Esophagus (tissue), 2 donors: ENCODE results near the gene ACHE. TPM values are rescaled to one million over a fixed set of nuclear protein-coding genes. Genes with fewer than 3 reads are reported as not detected.
"Not testable (repeated sequence)": the region's sequence is repeated elsewhere in the genome, so short reads cannot be mapped to it uniquely, and the experiment has no call there.

ENCODE experiments used
- H3K27ac ChIP-seq, 2 donors: one replicate each; pipeline ENCODE4 v1.5.1; 2013; ENCODE audit warnings: low read depth in 2 of 2, mild to moderate bottlenecking in 2 of 2, inconsistent platforms in 1 of 2, low read length in 1 of 2, moderate library complexity in 1 of 2
- H3K27me3 ChIP-seq, 2 donors: one replicate each; pipeline ENCODE4 v1.6.1; 2013; ENCODE audit warnings: low read length in 2 of 2, control low read depth in 1 of 2, mild to moderate bottlenecking in 1 of 2; ENCODE audit not compliant: insufficient read depth in 2 of 2, control insufficient read depth in 1 of 2
- H3K36me3 ChIP-seq, 2 donors: one replicate each; pipeline ENCODE4 v1.6.1; 2013; ENCODE audit warnings: low read length in 1 of 2; ENCODE audit not compliant: control insufficient read depth in 2 of 2, insufficient read depth in 2 of 2
- H3K4me1 ChIP-seq, 2 donors: one replicate each; pipeline ENCODE4 v1.6.1; 2013; ENCODE audit warnings: low read length in 1 of 2; ENCODE audit not compliant: control insufficient read depth in 2 of 2, insufficient read depth in 2 of 2
- H3K4me3 ChIP-seq, 2 donors: one replicate each; pipeline ENCODE4 v1.5.1; 2013; ENCODE audit warnings: low read length in 2 of 2, mild to moderate bottlenecking in 2 of 2, low read depth in 1 of 2, moderate library complexity in 1 of 2
- H3K9me3 ChIP-seq, 2 donors: one replicate each; pipeline ENCODE4 v1.6.1; 2013; ENCODE audit warnings: mild to moderate bottlenecking in 2 of 2, low read depth in 1 of 2, low read length in 1 of 2, moderate library complexity in 1 of 2; ENCODE audit not compliant: control insufficient read depth in 2 of 2, insufficient read depth in 1 of 2
- WGBS, 2 donors: extraction: QIAGEN DNeasy Blood & Tissue Kit; methylation state at CpG; one replicate each; pipeline ENCODE4 v1.1.7; 2013; 5-methylcytosine and 5-hydroxymethylcytosine counted together
- polyA plus RNA-seq, 2 donors: library from polyadenylated mRNA; stranded (reverse); fragments of 200-250 nt; gene quantifications; one replicate each; pipeline ENCODE4 v1.2.3, GENCODE V29; 2013
- donor health status: healthy with polysubstance abuse.
- donor health status: Bipolar disorder and iron deficiency.

Gene ACHE
- polyA plus RNA-seq, 2 donors = 0.52 to 1.4 TPM

DNA sequence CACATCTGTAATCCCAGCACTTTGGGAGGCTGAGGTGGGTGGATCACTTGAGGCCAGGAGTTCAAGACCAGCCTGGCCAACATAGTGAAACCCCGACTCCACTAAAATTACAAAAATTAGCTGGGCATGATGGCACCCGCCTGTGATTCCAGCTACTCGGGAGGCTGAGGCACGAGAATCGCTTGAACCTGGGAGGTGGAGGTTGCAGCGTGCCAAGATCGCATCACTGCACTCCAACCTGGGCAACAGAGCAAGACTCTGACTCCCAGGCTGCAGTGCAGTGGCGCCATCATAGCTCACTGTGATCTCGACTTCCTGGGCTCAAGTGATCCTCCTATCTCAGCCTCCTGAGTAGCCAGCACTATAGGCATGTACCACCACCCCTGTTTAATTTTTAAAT is 40.8 kb downstream of the ACHE start:
- H3K27ac ChIP-seq, H3K27me3 ChIP-seq, H3K4me1 ChIP-seq, H3K4me3 ChIP-seq, H3K9me3 ChIP-seq: not testable (repeated sequence)
- WGBS, 2 donors = 95 to 97% methylated on average over 9 of the region's 9 CpGs
- H3K36me3 ChIP-seq = peaks cover 4 to 14% of the 10 kb centered on the region in 2 donors

DNA sequence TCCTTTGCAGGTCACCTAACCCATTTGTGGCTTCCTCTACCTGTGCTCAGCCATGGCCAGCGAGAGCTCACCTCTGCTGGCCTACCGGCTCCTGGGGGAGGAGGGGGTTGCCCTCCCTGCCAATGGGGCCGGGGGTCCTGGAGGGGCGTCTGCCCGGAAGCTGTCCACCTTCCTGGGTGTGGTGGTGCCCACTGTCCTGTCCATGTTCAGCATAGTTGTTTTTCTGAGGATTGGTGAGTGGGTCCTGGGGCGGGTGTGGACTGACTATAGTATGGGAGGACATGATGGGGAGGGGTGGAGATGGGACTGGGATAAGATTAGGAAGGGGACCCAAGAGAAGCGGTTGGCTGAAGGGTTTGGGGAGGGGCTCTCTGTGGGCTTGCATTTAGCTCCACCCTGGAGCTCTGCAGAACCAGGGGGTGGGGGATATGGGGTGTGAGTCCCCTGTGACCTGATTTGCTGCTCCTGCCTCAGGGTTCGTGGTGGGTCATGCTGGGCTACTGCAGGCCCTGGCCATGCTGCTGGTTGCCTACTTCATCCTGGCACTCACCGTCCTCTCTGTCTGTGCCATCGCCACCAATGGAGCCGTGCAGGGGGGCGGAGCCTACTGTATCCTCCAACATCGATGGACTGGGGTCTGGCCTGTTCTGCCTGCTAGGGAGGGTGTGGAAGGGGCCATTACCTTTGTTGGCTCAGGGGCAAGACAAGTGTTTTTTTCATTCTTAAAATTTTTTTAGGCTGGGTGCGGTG is 41.4 kb downstream of the ACHE start:
- H3K4me1 ChIP-seq = no peaks in the 10 kb centered on the region
- no peak overlapping the region for H3K4me3 ChIP-seq
- WGBS, 2 donors = 91 to 92% methylated on average over 14 of the region's 14 CpGs
- no peaks in the 10 kb centered on the region for H3K27me3 ChIP-seq
- no peak overlapping the region for H3K27ac ChIP-seq
- H3K36me3 ChIP-seq = peaks cover 4 to 11% of the 10 kb centered on the region in 2 donors
- H3K9me3 ChIP-seq = no peaks in the 10 kb centered on the region

GRCh38 chr7:100852048-100852872 is 43.4 kb downstream of the ACHE start, which contains the start of gene SLC12A9:
Gene SLC12A9, plus strand, starts transcription at chr7:100852713. Its CDS starts 1,485 bp downstream, at chr7:100854198.
- Histone ChIP-seq H3K4me1 (peaks cover 0 to 3% of the 10 kb centered on the region in 2 donors), H3K27ac (peak within 1 kb of the TSS in 1 of 2 donors; percentile 50), H3K36me3 (peaks cover 0 to 6% of the 10 kb centered on the region in 2 donors), H3K27me3 (no peaks in the 10 kb centered on the region), H3K4me3 (peak within 1 kb of the TSS; percentile 61 to 64), H3K9me3 (no peaks in the 10 kb centered on the region)
- WGBS, 2 donors = 0 to 1% methylated on average over 65 to 71 of the region's 71 CpGs

DNA sequence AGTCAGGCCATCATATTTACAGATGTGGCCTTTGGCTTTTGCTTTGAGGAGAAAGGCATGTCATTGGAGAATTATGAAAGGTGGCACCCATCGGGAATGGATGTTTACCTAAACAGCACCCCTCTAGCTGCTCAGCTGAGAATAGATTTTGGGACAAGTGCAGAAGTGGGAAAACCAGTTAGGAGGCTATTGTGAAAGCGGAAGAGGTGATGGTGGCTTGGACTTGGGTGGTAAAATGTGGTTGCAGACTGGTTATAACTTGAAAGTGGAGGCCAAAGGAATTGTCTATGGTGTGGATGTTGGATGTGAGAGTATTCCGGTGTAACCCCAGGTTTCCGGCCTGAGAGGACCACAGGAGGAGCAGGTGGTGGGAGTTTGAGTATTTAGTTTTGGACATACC is 48.3 kb downstream of the ACHE start:
- Histone ChIP-seq H3K27ac (no peak overlapping the region), H3K9me3 (no peaks in the 10 kb centered on the region)
- 91% methylated on average over 4 of the region's 4 CpGs for WGBS, 2 donors

GRCh38 chr7:100840470-100841100 is 55.1 kb downstream of the ACHE start:
- Histone ChIP-seq H3K9me3 (no peaks in the 10 kb centered on the region), H3K4me3 (no peak overlapping the region), H3K27me3 (no peaks in the 10 kb centered on the region), H3K27ac (no peak overlapping the region), H3K36me3 (no peaks in the 10 kb centered on the region), H3K4me1 (no peaks in the 10 kb centered on the region)
- WGBS, 2 donors = 71 to 79% methylated on average over 8 of the region's 8 CpGs

More for the DNA sequence above, 48.3 kb downstream of the ACHE start:
- Histone ChIP-seq H3K36me3 (no peaks in the 10 kb centered on the region), H3K4me3 (no peak overlapping the region), H3K27me3 (no peaks in the 10 kb centered on the region), H3K4me1 (peaks cover 0 to 6% of the 10 kb centered on the region in 2 donors)

Other genes starting within 250 kb of the ACHE start
- gene ACTL6B, start 239.4 kb downstream of the ACHE start, polyA plus RNA-seq = not detected
- gene GNB2, start 222.1 kb downstream of the ACHE start, polyA plus RNA-seq = 100 to 1,000 TPM; 147 to 284 TPM
- gene GIGYF1, start 201.6 kb downstream of the ACHE start, polyA plus RNA-seq = 10 to 100 TPM; 11.1 to 28.1 TPM
- gene POP7, start 189.8 kb downstream of the ACHE start, polyA plus RNA-seq = 10 to 100 TPM; 29.4 to 42.1 TPM
- gene EPO, start 175.4 kb downstream of the ACHE start, polyA plus RNA-seq = under 1 TPM in 1 of 2 donors, not detected in 1; 0.04 TPM
- under 1 TPM in 1 of 2 donors, not detected in 1; under 0.01 TPM for gene ZAN, start 162.3 kb downstream of the ACHE start, polyA plus RNA-seq
- 10 to 100 TPM; 12.8 to 15.7 TPM for gene EPHB4, start 68.4 kb downstream of the ACHE start, polyA plus RNA-seq
- gene SLC12A9, start 43.2 kb downstream of the ACHE start, polyA plus RNA-seq = 10 to 100 TPM; 13.8 to 23.0 TPM
- gene TRIP6, start 28.5 kb downstream of the ACHE start, polyA plus RNA-seq = 10 to 100 TPM; 39.4 to 75.0 TPM
- gene SRRT, start 20.8 kb downstream of the ACHE start, polyA plus RNA-seq = 100 to 1,000 TPM in 1 of 2 donors, 10 to 100 TPM in 1; 70.7 to 105 TPM
- gene UFSP1, start 6.2 kb downstream of the ACHE start, polyA plus RNA-seq = 1 to 10 TPM; 3.8 to 3.9 TPM
- gene MUC3A, start 53.6 kb upstream of the ACHE start, polyA plus RNA-seq = under 1 TPM; 0.02 to 0.04 TPM
- gene MUC12, start 73.7 kb upstream of the ACHE start, polyA plus RNA-seq = under 1 TPM; 0.13 to 0.28 TPM
- not detected for gene MUC17, start 124.2 kb upstream of the ACHE start, polyA plus RNA-seq
- gene TRIM56, start 189.6 kb upstream of the ACHE start, polyA plus RNA-seq = 10 to 100 TPM in 1 of 2 donors, 1 to 10 TPM in 1; 6.2 to 13.5 TPM
- 1 to 10 TPM in 1 of 2 donors, under 1 TPM in 1; 0.88 to 1.3 TPM for gene SERPINE1, start 231.2 kb upstream of the ACHE start, polyA plus RNA-seq